HG02852 (cell line): ENCODE data around the gene NEDD4.
"Not testable (repeated sequence)": the region's sequence is repeated elsewhere in the genome, so short reads cannot be mapped to it uniquely, and the experiment has no call there.

Experiments used
- ATAC-seq: cut with Tn5 transposase; IDR thresholded peaks from one replicate; pipeline ENCODE4 v1.9.1; 2021; ENCODE audit warnings: mild to moderate bottlenecking, moderate library complexity; ENCODE audit not compliant: unreplicated experiment

The NEDD4 gene

GRCh38 chr15:55899537-55899936 lies 93.9 kb downstream of the NEDD4 start:
- no peak for ATAC-seq

GRCh38 chr15:55897560-55898336 lies 95.7 kb downstream of the NEDD4 start:
- ATAC-seq: no peak

- ATAC-seq: no peak
Observed at GRCh38 chr15:55894399-55894965, 98.9 kb downstream of the NEDD4 start.

- ATAC-seq: no peak
Observed at GRCh38 chr15:55893852-55894251, 99.6 kb downstream of the NEDD4 start.

- ATAC-seq: no peak
Observed at GRCh38 chr15:55891196-55891595, 102.2 kb downstream of the NEDD4 start.

- ATAC-seq: no peak
Observed at GRCh38 chr15:55884223-55884622, 109.2 kb downstream of the NEDD4 start.

- ATAC-seq: no peak
Observed at GRCh38 chr15:55879181-55879580, 114.2 kb downstream of the NEDD4 start.

GRCh38 chr15:55873024-55873720 lies 120.2 kb downstream of the NEDD4 start:
- ATAC-seq: no peak

GRCh38 chr15:55872471-55872870 lies 120.9 kb downstream of the NEDD4 start:
- ATAC-seq: no peak

GRCh38 chr15:55869660-55870059 lies 123.8 kb downstream of the NEDD4 start:
- no peak for ATAC-seq

GRCh38 chr15:55868707-55869106 lies 124.7 kb downstream of the NEDD4 start:
- ATAC-seq: no peak

- not testable (repeated sequence) for ATAC-seq
Observed at GRCh38 chr15:55868291-55868690, 125.1 kb downstream of the NEDD4 start.

GRCh38 chr15:55863911-55864310 lies 129.5 kb downstream of the NEDD4 start:
- ATAC-seq: no peak

- ATAC-seq: no peak
Observed at GRCh38 chr15:55861115-55861514, 132.3 kb downstream of the NEDD4 start.

GRCh38 chr15:55860468-55860867 lies 132.9 kb downstream of the NEDD4 start:
- ATAC-seq: no peak

GRCh38 chr15:55859681-55860080 lies 133.7 kb downstream of the NEDD4 start:
- no peak for ATAC-seq

- no peak for ATAC-seq
Observed at GRCh38 chr15:55858661-55859060, 134.8 kb downstream of the NEDD4 start.

- no peak for ATAC-seq
Observed at GRCh38 chr15:55856506-55857164, 136.8 kb downstream of the NEDD4 start.

- ATAC-seq: no peak
Observed at GRCh38 chr15:55853134-55853533, 140.3 kb downstream of the NEDD4 start.

- no peak for ATAC-seq
Observed at GRCh38 chr15:55846116-55846707, 147.2 kb downstream of the NEDD4 start.

GRCh38 chr15:55842897-55843296 lies 150.5 kb downstream of the NEDD4 start:
- ATAC-seq: not testable (repeated sequence)
